ENCODE data around the gene HPCAL1.

Gene HPCAL1

DNA sequence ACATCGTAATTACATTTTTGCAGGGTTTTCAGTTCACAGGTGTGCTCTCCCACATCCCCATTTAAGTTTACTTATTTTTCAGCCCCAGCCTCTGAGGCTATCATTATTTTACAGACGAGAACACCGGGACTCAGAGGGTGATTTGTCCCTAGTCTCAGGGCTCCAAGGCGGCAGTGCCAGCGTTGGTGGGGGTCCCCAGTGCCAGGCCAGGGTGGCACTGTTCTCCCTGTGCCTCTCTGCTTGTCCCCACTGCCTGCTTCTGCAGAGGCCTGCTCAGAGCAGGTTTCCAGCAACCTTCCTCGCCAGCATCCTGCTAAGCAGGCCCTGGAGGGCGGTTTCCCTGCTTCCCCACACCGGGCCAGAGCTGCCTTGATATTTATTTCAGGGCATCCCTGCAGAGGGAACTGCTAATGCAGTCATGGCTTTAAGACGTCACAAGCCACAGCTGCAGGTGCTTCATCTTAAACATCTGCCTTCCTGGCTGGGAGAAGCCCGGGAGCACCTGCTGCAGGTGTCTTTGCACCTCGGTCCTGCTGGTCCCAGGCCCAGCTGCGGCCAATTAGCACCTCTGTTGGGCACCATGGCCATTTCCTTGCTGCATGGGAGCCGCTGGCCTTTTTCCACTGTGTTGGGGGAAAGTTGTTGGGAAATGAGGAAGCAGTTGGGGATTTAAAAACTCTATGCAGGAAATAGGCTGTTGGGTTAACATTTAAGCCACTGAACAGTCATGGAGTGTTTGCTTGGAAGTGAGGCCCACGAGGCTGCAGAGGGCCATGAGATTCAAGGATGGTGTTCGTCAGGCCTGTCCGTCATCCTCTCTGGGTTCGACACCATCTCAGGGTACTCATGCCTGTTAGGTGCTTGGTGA is 22.8 kb downstream of the HPCAL1 start:
- no peak for DNase-seq

DNA sequence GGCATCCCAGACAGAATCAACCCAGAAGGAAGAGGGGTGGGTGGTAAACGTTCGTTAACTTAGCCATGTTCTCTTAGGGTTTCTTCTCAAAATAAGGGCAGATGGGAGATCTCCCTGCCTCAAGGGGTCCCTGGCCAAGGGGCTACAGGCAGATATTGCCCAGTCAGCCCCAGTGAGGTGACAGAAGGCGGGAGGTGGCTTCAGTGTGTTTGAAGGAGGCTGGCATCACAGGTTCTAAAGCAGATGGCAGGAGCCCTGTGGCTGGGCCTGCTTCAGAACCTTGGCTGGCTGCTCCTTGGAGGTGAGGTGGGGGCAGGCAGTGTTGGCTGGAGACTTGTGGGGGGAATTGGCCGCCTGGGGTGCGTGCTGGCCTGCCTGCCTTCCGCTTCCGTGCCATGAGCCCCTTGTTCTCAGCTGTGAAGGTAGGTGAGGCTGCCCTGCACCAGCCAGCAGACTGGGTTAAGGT is 23.5 kb downstream of the HPCAL1 start:
- DNase-seq: no peak

- DNase-seq: no peak
Observed at GRCh38 chr2:10326707-10327594, 24.2 kb downstream of the HPCAL1 start.

- DNase-seq: no peak
Observed at GRCh38 chr2:10327896-10328669, 25.4 kb downstream of the HPCAL1 start.

GRCh38 chr2:10328670-10329579 is 26.2 kb downstream of the HPCAL1 start:
- no peak for DNase-seq

DNA sequence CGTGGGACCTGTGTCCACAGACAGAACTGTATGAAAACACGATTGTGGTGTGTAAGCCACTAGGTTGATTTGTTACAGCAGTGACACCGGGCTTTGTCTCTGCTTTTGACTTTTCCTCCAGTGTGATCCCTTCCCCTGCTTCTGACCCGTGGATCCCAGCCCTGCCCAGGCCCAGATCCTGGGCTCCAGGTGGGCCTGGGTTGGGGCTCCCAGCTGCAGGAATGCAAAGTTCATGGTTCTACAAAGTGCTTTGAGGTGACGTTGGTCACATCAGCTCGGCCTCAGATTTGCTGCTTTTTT is 26.8 kb downstream of the HPCAL1 start:
- no peak for DNase-seq

GRCh38 chr2:10329880-10330699 is 27.4 kb downstream of the HPCAL1 start:
- DNase-seq: no peak

GRCh38 chr2:10330700-10331026 is 28.0 kb downstream of the HPCAL1 start:
- no peak for DNase-seq

- no peak for DNase-seq
Observed at GRCh38 chr2:10331027-10331701, 28.5 kb downstream of the HPCAL1 start.

GRCh38 chr2:10331702-10332401 is 29.1 kb downstream of the HPCAL1 start:
- no peak for DNase-seq

DNA sequence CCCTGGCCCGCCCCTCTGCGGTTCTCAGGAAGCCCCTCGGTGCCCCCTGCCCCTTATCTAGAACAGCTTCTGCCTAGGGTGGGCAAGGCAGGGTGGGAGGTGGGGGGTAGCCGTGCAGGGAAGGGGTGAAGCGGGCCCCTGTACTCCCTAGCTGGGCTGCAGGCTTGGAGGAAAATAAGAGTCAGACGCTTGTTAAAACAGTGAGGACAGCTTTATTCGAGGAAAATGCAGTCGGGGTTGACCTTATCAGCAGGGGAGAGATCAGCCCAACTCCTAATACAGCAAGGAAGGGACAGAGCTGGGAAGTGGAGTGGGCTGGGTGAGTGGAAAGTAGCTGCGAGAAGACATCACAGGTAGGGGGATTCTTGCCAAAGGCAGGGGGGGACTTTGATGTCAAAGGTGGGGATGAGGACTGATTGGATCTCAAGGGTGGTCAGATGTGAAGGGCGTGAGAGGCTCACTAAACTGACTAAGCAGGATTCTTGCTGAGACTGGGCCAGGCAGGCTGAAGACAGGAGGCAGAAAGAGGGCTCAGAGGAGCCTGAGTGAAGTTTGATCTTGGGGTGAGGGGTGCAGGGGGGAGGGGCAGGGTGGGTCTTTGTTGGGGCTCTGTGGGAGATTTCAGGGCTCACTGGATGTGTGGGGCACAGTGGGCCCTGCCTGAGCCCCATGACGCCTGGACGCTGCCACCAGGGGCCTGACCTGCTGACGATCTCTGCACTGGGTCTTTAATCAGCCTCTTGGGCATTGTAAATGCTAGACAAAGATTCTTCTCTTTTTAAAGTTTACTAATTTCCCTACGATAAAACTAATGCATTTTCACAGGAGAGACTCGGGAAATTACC is 29.9 kb downstream of the HPCAL1 start:
- no peak for DNase-seq

GRCh38 chr2:10333247-10333613 is 30.5 kb downstream of the HPCAL1 start:
- no peak for DNase-seq

- DNase-seq: no peak
Observed at GRCh38 chr2:10333966-10334365, 31.3 kb downstream of the HPCAL1 start.

- no peak for DNase-seq
Observed at GRCh38 chr2:10335046-10335840, 32.5 kb downstream of the HPCAL1 start.

DNA sequence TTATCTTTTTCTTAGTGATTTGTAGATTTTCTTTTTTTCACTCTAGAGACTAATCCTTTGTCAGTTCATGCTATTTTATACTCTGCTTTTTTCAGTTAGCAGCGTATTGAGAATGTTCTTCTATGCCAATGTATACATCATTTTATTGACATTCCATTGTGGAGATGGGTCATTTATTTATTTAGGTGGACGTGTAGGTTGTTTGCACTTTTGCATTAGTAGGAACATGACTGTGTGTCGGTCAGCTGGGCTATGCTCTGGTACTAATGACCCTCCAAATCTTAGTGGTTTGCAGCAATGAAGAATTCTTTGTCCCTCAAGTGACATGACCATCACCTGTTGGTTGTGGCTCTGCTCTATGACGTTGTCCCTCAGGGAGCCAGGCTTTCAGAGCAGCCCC is 33.6 kb downstream of the HPCAL1 start:
- DNase-seq: no peak

- no peak for DNase-seq
Observed at GRCh38 chr2:10337449-10338269, 35.0 kb downstream of the HPCAL1 start.
